ENCODE measurements around the gene COL1A1.

Gene COL1A1

GRCh38 chr17:50143461-50144176 lies 57.8 kb downstream of the COL1A1 start:
- TF ChIP-seq REST (IDR thresholded peaks at IDR 0.05; ENCODE audit: insufficient read depth in 1 of 2, low read depth in 2 of 2, low read length in 2 of 2) (no peak), TAF1 (IDR thresholded peaks at IDR 0.05; ENCODE audit: borderline replicate concordance, insufficient read depth, low read length) (no peak), SIN3A (IDR thresholded peaks at IDR 0.05; ENCODE audit: borderline replicate concordance, insufficient read depth, low read length) (no peak), FOXP2 (optimal IDR thresholded peaks at IDR 0.05; ENCODE audit: borderline replicate concordance, extremely low read depth, extremely low read length, insufficient read depth) (no peak), POLR2AphosphoS5 (IDR thresholded peaks at IDR 0.05; ENCODE audit: low read depth, low read length) (no peak)

GRCh38 chr17:50141745-50142110 lies 59.7 kb downstream of the COL1A1 start:
- TF ChIP-seq SIN3A (IDR thresholded peaks at IDR 0.05; ENCODE audit: borderline replicate concordance, insufficient read depth, low read length) (no peak), FOXP2 (optimal IDR thresholded peaks at IDR 0.05; ENCODE audit: borderline replicate concordance, extremely low read depth, extremely low read length, insufficient read depth) (no peak), POLR2AphosphoS5 (IDR thresholded peaks at IDR 0.05; ENCODE audit: low read depth, low read length) (no peak), TAF1 (IDR thresholded peaks at IDR 0.05; ENCODE audit: borderline replicate concordance, insufficient read depth, low read length) (no peak), REST (IDR thresholded peaks at IDR 0.05; ENCODE audit: insufficient read depth in 1 of 2, low read depth in 2 of 2, low read length in 2 of 2) (no peak)

DNA sequence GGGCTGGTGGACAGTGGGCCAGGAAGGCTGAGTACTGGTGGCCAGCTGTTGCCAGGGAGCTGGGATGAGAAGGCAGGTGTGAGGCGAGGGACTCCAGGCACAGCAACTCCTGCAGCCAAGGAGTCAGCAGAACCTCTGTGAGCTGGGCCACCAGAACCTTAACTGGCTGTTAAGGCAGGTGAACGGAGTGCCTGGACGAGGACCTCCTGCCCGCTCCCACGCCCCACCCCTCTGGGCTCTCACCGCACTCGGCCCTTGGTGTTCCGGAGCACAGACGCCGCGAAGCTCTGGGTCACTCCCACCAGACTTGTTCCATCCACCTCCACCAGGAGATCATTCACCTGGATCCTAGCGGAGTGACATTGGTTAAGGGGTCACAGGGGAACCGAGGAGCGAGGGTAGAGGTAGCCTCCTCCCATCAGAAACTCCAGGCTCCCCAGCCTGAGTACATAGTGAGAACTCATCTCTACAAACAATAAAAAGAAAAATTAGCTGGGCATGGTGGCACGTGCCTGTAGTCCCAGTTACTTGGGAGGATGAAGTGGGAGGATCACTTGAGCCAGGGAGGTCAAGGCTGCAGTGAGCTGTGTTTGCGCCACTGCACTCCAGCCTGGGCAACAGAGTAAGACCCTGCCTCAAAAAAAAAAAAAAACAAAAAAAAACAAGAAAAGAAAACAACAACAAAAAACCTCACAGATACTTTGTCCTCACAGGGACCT lies 60.2 kb downstream of the COL1A1 start:
- TF ChIP-seq REST (IDR thresholded peaks at IDR 0.05; ENCODE audit: insufficient read depth in 1 of 2, low read depth in 2 of 2, low read length in 2 of 2) (no peak), TAF1 (IDR thresholded peaks at IDR 0.05; ENCODE audit: borderline replicate concordance, insufficient read depth, low read length) (no peak), SIN3A (IDR thresholded peaks at IDR 0.05; ENCODE audit: borderline replicate concordance, insufficient read depth, low read length) (no peak), FOXP2 (optimal IDR thresholded peaks at IDR 0.05; ENCODE audit: borderline replicate concordance, extremely low read depth, extremely low read length, insufficient read depth) (no peak), POLR2AphosphoS5 (IDR thresholded peaks at IDR 0.05; ENCODE audit: low read depth, low read length) (no peak)

- TF ChIP-seq FOXP2 (optimal IDR thresholded peaks at IDR 0.05; ENCODE audit: borderline replicate concordance, extremely low read depth, extremely low read length, insufficient read depth) (no peak), POLR2AphosphoS5 (IDR thresholded peaks at IDR 0.05; ENCODE audit: low read depth, low read length) (no peak), TAF1 (IDR thresholded peaks at IDR 0.05; ENCODE audit: borderline replicate concordance, insufficient read depth, low read length) (no peak; the same call in 1 of the 2 replicates), REST (IDR thresholded peaks at IDR 0.05; ENCODE audit: insufficient read depth in 1 of 2, low read depth in 2 of 2, low read length in 2 of 2) (no peak), SIN3A (IDR thresholded peaks at IDR 0.05; ENCODE audit: borderline replicate concordance, insufficient read depth, low read length) (no peak)
Measured at GRCh38 chr17:50139950-50140885, 61.2 kb downstream of the COL1A1 start.

All from PFSK-1 (cell line).